HEK293T (cell line): Measurements from ENCODE around the gene MPRIP.

Experiments
- BHLHE40 ChIP-seq: fragments of 450-650 bp; IDR thresholded peaks from 2 replicates; pipeline ENCODE4 v1.6.1; 2016; ENCODE audit warnings: mild to moderate bottlenecking, moderate library complexity, borderline replicate concordance
- CTBP1 ChIP-seq: fragments of 450-650 bp; IDR thresholded peaks from 2 replicates; pipeline ENCODE4 v1.6.1; 2016; ENCODE audit warnings: borderline replicate concordance
- LEF1 ChIP-seq: fragments of 450-650 bp; IDR thresholded peaks from 2 replicates; pipeline ENCODE4 v1.6.1; 2017; ENCODE audit warnings: mild to moderate bottlenecking, borderline replicate concordance
- ZNF384 ChIP-seq: fragments of 450-650 bp; IDR thresholded peaks from 2 replicates; pipeline ENCODE4 v1.6.1; 2016

DNA sequence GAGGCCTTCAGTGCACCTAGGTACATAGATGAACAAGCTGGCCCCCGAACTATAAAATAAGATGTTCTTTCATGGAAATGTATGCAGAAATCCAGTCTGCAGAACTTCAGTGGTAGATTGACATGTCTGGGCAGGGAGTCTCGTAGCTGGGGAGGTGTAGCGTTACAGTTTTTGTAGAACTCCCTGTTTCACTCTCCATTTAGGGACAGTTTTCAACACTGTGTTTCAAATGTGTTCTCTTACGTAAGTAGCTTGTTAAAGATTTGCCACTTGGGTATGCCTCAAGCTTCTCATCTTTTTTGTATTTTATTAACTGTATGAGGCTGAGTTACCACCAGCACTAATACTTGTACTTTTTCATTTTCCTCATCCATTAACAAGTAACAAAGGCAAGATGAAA, 117.3 kb downstream of the MPRIP start:
- TF ChIP-seq CTBP1: no peak
- TF ChIP-seq ZNF384: no peak
- no peak for TF ChIP-seq BHLHE40
- no peak for TF ChIP-seq LEF1
